Measurements from ENCODE around the gene LCN9.

- TF ChIP-seq, protein P1, sequence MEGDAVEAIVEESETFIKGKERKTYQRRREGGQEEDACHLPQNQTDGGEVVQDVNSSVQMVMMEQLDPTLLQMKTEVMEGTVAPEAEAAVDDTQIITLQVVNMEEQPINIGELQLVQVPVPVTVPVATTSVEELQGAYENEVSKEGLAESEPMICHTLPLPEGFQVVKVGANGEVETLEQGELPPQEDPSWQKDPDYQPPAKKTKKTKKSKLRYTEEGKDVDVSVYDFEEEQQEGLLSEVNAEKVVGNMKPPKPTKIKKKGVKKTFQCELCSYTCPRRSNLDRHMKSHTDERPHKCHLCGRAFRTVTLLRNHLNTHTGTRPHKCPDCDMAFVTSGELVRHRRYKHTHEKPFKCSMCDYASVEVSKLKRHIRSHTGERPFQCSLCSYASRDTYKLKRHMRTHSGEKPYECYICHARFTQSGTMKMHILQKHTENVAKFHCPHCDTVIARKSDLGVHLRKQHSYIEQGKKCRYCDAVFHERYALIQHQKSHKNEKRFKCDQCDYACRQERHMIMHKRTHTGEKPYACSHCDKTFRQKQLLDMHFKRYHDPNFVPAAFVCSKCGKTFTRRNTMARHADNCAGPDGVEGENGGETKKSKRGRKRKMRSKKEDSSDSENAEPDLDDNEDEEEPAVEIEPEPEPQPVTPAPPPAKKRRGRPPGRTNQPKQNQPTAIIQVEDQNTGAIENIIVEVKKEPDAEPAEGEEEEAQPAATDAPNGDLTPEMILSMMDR (conservative IDR thresholded peaks at IDR 0.05; ENCODE audit: low read depth, low read length) = no peak
- no peak for TF ChIP-seq CEBPB (IDR thresholded peaks at IDR 0.05; ENCODE audit: low read depth, low read length)
Measured at GRCh38 chr9:135694414-135694813, 31.3 kb downstream of the LCN9 start.
